SHP77 treated with DMSO at 0.1 percent for 48 hours (cell line): ENCODE data around the gene TINAGL1.

Experiments used
- DNase-seq: peaks from one replicate; lab custom pipeline; 2025; lab: John Stamatoyannopoulos, UW

Gene TINAGL1

DNA sequence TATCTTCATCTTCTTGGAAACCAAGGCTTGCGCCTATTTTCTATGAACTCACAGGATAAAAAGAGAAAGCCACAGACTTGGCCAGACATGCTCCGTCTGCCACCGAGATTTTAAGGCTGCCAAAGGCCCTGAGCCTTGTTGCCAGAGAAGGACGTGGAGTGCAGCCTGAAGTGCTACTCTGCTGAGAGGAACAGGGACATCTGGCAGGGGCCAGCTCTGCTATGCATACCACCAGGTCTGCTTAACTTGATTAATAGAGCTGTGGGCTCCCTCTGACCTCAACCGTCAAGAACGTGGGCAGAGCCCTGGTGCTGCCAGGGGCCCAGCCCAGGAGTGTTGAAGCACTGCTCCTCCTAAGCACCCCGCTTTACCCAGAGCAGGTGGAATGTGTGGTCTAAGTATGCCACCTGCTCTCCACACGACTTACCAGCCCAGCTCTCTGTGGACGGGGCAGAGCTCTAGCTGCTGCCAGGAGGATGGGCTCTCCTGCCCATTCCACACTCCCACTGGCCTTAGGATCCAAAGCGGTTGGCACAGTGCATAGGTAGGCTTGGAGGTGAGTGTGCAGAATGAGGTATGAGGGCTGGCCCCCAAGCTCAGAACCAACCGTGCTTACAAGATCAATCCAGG lies 51.7 kb downstream of the TINAGL1 start:
- no peak for DNase-seq

- no peak for DNase-seq
Measured at GRCh38 chr1:31628931-31629556, 52.7 kb downstream of the TINAGL1 start.

DNA sequence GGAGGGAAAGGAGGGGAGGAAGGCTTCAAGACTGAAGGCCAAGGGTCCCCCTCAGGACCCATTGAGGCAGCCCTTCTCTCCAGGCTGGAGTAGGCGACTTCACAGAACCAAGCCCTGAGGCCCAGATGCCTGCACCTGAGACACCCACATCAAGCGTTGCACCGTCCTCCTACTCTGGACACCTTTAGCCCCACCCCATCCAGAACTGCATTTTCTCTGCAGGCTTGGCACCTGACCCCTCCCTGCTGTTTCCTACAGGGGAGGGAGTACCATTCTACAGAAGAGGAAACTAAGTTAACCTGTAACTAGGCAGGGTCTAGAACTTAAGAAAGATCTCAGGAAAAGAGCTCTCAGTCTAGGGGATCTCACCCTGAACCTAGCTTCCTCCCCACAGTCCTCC lies 56.3 kb downstream of the TINAGL1 start:
- DNase-seq: no peak

DNA sequence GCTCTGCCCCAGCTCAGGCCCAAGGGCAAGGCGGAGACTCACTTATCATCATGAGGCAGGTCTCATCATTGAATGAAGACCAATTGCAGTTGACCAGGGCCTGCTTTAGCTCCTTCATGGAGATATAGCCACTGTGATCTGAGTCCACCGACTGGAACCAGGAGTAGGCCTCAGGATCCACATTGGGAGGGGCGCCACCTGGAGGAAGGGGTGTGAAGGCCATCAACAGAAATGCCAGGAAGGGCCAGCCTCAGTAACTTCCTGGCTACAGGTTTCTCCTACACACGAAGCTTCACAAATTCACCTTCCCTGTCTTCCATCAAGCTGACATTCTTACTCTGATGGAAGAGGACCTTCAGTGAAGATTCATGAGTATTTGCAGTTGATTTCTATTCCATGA lies 56.8 kb downstream of the TINAGL1 start:
- DNase-seq: no peak
